GM19035 (cell line): Measurements from ENCODE around the gene TCF12.

Experiments
- ATAC-seq: cut with Tn5 transposase; IDR thresholded peaks from one replicate; pipeline ENCODE4 v1.9.1; 2021; ENCODE audit not compliant: unreplicated experiment

The TCF12 gene

GRCh38 chr15:57328897-57329296, 410.5 kb downstream of the TCF12 start:
- ATAC-seq: no peak

GRCh38 chr15:57329582-57330367, 411.3 kb downstream of the TCF12 start:
- ATAC-seq: no peak

GRCh38 chr15:57330619-57331340, 412.3 kb downstream of the TCF12 start:
- no peak for ATAC-seq

GRCh38 chr15:57332326-57332725, 413.9 kb downstream of the TCF12 start:
- ATAC-seq: no peak

- ATAC-seq: no peak
Measured at GRCh38 chr15:57333487-57333886, 415.0 kb downstream of the TCF12 start.

GRCh38 chr15:57334257-57334656, 415.8 kb downstream of the TCF12 start:
- no peak for ATAC-seq

GRCh38 chr15:57335293-57335715, 416.9 kb downstream of the TCF12 start:
- no peak for ATAC-seq

- ATAC-seq: no peak
Measured at GRCh38 chr15:57335719-57336118, 417.3 kb downstream of the TCF12 start.

GRCh38 chr15:57337868-57338411, 419.5 kb downstream of the TCF12 start:
- no peak for ATAC-seq

- ATAC-seq: no peak
Measured at GRCh38 chr15:57339321-57339720, 420.9 kb downstream of the TCF12 start.
